ENCODE data around the gene ITM2C.

Gene ITM2C

DNA sequence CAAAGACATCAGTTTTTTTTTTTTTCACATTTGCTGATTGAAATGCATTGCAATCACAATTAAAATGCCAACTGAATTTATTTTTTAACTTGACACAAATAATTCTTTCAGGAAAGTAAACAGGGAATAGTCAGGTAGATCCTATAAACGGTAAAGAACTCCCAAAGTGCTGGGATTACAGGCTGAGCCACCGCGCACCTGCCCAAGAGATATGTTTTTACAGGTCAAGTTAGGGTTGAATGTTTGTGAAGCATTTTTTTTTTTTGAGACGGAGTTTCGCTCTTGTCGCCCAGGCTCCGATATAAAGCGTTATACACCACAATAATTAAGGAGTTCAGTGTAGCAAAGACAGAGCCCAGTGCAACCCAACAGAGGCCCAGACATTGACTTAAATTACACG, 15.1 kb downstream of the ITM2C start:
- TF ChIP-seq ZFX (IDR thresholded peaks at IDR 0.05), result no peak
- TF ChIP-seq, protein P1, sequence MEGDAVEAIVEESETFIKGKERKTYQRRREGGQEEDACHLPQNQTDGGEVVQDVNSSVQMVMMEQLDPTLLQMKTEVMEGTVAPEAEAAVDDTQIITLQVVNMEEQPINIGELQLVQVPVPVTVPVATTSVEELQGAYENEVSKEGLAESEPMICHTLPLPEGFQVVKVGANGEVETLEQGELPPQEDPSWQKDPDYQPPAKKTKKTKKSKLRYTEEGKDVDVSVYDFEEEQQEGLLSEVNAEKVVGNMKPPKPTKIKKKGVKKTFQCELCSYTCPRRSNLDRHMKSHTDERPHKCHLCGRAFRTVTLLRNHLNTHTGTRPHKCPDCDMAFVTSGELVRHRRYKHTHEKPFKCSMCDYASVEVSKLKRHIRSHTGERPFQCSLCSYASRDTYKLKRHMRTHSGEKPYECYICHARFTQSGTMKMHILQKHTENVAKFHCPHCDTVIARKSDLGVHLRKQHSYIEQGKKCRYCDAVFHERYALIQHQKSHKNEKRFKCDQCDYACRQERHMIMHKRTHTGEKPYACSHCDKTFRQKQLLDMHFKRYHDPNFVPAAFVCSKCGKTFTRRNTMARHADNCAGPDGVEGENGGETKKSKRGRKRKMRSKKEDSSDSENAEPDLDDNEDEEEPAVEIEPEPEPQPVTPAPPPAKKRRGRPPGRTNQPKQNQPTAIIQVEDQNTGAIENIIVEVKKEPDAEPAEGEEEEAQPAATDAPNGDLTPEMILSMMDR (conservative IDR thresholded peaks at IDR 0.05), result no peak
- H3K27ac ChIP-seq, result no peak overlapping the region

DNA sequence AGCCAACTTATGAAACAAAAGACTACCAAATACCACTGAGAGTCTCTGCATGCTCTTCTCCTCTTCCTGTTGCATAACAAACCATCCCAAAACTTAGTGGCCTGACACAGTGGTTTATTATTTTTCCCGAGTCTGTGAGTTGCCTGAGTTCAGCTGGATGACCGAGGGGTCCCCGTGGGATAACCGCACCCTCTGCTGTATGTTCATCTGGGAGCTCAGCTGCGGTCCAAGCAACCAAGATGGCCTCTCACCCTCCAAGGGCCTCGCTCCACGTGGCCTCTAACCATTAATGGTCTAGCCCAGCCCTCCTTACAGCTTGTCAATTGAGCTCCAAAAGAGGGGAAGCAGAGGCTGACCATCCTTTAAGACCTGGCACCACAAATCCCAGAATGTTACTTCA, 17.1 kb downstream of the ITM2C start:
- no peak for TF ChIP-seq ZFX (IDR thresholded peaks at IDR 0.05)
- TF ChIP-seq, protein P1 (conservative IDR thresholded peaks at IDR 0.05), result no peak
- no peak overlapping the region for H3K27ac ChIP-seq

DNA sequence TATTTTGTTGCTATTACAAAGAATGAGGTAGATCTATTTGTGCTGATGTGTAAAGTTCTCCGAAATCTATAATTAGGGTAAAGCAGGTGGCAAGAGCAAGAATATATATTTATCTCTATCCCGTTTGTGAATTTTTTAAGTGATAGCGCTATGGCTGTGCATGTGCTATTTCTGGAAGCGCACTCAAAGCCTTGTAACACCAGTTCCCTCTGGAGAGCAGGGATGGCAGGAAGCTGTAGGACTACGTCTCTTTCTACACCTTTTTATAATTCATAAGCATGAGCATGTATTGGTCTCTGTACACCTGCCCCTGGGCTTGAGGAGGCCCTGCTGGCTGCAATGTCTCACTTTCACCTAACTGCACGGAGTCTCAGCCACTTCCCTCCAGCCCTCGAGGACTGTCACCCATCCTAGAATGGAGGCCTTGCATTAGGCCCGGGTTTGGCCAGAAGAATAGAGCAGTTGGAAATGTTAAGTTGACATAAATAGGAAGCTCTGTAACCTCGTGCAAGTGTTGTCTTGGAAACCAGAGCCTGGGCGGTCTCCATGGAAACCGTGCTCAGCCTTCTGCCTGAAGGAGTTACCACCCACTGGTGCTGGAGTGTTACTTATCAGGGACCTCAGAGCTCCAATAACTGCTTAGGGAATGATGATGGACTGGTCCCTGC, 20.9 kb downstream of the ITM2C start:
- TF ChIP-seq, protein P1 (conservative IDR thresholded peaks at IDR 0.05), result no peak
- TF ChIP-seq ZFX (IDR thresholded peaks at IDR 0.05), result no peak
- H3K27ac ChIP-seq, result no peak overlapping the region

DNA sequence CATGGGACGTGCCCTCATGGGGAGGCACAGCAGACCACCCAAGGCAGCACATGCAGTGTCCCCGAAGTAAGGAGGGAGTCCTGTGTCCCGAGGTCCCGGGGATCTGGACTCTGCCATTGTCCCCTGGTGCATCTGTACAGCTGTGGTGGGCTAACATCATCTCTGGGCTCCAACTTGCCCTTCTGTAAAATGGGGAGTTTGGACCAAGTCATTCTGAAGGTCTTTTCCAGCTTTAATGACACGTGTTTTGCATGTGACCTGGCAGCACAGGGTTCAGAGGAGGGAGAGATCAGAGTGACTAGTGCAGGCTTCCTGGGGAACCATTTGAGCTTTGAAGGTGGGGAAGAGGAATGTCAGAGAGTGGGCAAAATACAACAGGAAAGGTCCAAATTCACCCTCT, 21.5 kb downstream of the ITM2C start:
- TF ChIP-seq ZFX (IDR thresholded peaks at IDR 0.05), result no peak
- TF ChIP-seq, protein P1 (conservative IDR thresholded peaks at IDR 0.05), result no peak
- no peak overlapping the region for H3K27ac ChIP-seq

DNA sequence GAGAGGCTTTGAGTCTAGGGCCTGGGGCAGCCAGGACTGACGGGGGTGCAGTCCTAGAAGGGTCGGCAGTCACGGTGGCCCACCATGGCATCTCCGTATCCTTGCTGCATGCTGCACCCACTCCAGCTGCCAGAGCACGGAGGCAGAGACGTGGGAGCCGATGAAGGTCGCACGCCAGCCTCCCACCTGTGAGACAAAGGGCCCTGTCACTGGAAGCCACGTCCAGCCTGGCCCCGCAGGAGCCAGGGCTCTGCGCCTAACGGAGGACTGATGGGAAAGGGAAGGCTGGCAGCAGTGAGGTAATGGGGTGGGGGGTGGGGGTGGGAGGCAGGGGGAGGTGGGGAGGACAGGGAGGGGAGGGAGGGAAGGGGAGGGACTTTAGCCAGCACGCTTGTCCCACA, 21.9 kb downstream of the ITM2C start:
- TF ChIP-seq, protein P1 (conservative IDR thresholded peaks at IDR 0.05), result no peak
- no peak for TF ChIP-seq ZFX (IDR thresholded peaks at IDR 0.05)
- H3K27ac ChIP-seq, result no peak overlapping the region

DNA sequence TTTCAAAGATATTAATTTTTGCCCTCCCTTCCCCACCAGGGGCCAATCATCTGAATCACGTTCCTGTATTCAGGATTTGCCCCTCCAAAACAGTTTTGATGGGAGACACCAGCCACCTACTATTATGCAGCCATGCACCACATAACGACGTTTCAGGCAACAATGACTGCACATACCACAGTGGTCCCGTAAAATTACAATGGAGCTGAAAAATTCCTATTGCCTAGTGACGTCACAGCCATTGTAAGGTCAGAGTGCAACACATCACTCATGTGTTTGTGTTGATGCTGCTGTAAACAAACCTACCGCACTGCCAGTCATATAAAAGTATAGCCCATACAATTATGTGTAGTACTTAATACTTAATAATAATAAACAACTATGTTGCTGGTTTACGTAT, 22.6 kb downstream of the ITM2C start:
- TF ChIP-seq, protein P1 (conservative IDR thresholded peaks at IDR 0.05), result no peak
- TF ChIP-seq ZFX (IDR thresholded peaks at IDR 0.05), result no peak
- H3K27ac ChIP-seq, result no peak overlapping the region

DNA sequence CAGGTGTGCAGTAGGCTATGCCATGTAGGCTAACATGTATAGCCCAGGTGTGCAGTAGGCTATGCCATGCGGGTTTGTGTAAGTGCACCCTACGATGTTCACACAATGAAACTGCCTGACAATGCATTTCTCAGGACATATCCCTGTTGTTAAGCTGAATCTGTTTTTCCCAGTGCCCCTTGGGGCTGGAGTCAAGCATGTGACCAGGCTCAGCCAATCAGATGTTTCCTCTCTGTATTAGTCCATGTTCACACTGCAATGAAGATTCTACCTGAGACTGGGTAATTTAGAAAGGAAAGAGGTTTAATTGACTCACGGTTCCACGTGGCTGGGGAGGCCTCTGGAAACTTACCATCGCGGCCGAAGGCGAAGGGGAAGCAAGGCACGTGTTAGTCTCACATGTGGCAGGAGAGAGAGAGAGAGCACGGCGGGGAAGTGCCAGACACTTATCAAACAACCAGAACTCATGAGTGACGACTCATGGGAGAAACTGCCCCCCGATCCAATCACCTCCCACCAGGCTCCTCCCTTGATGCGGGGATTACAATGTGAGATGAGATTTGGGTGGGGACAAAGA, 24.2 kb downstream of the ITM2C start:
- no peak for TF ChIP-seq ZFX (IDR thresholded peaks at IDR 0.05)
- TF ChIP-seq, protein P1 (conservative IDR thresholded peaks at IDR 0.05), result no peak
- H3K27ac ChIP-seq, result no peak overlapping the region
